A673 (cell line): Measurements from ENCODE around the gene CHGA. TPM values are rescaled to one million over a fixed set of nuclear protein-coding genes. Genes with fewer than 3 reads are reported as not detected.

ENCODE experiments used
- BruUV-seq: library from RNA; stranded (reverse); fragments of 400-500 nt; replicated peaks from 2 replicates; lab custom pipeline; 2021; lab: Mats Ljungman, UMichigan
- CTCF ChIA-PET: fragments of 300-600 bp; sonication (Branson Sonifier 250); formaldehyde crosslinking; loops from one replicate; lab custom pipeline; 2022; ENCODE audit warnings: antibody characterized with exemption; lab: Charles Lee
- POLR2A ChIA-PET: fragments of 300-600 bp; sonication (Branson Sonifier 250); formaldehyde crosslinking; loops from one replicate; lab custom pipeline; 2022; ENCODE audit warnings: antibody characterized with exemption; ENCODE audit not compliant: low non-redundant PET; lab: Charles Lee
- DNase-seq: peaks from one replicate; pipeline ENCODE4 v3.0.0-alpha.2; 2015; ENCODE audit warnings: low spot score
- H3K27ac ChIP-seq: fragments of 200-600 bp; sonication (generic); 2 replicates; pipeline ENCODE4 v1.5.1; 2016; ENCODE audit warnings: mixed run types, low read depth, mild to moderate bottlenecking, mixed read lengths, antibody characterized with exemption, low read length; ENCODE audit not compliant: poor library complexity, severe bottlenecking
- H3K27me3 ChIP-seq: fragments of 200-600 bp; sonication (generic); replicated peaks from 2 replicates; pipeline ENCODE4 v1.6.1; 2017; ENCODE audit warnings: mixed run types, low read depth, mild to moderate bottlenecking, mixed read lengths, antibody characterized with exemption, low read length; ENCODE audit not compliant: insufficient read depth, poor library complexity
- H3K36me3 ChIP-seq: fragments of 200-600 bp; sonication (generic); 2 replicates; pipeline ENCODE4 v1.6.1; 2016; ENCODE audit warnings: mixed run types, mild to moderate bottlenecking, mixed read lengths, antibody characterized with exemption, low read length; ENCODE audit not compliant: insufficient read depth, poor library complexity, severe bottlenecking
- H3K4me1 ChIP-seq: fragments of 200-600 bp; sonication (generic); 2 replicates; pipeline ENCODE4 v1.6.1; 2017; ENCODE audit warnings: mixed run types, mild to moderate bottlenecking, mixed read lengths, antibody characterized with exemption, low read length; ENCODE audit not compliant: insufficient read depth, poor library complexity, severe bottlenecking
- H3K4me3 ChIP-seq: fragments of 200-600 bp; sonication (generic); 2 replicates; pipeline ENCODE4 v1.5.1; 2016; ENCODE audit warnings: low read depth, mixed run types, mild to moderate bottlenecking, mixed read lengths, low read length; ENCODE audit not compliant: poor library complexity, severe bottlenecking
- H3K9me3 ChIP-seq: fragments of 200-600 bp; sonication (generic); 2 replicates; pipeline ENCODE4 v1.6.1; 2016; ENCODE audit warnings: mixed run types, low read depth, mild to moderate bottlenecking, mixed read lengths, antibody characterized with exemption, low read length; ENCODE audit not compliant: poor library complexity, severe bottlenecking
- CTCF ChIP-seq: fragments of 300-800, 200-600 bp; sonication (generic); conservative IDR thresholded peaks from 2 replicates; pipeline ENCODE4 v1.5.1; 2017; ENCODE audit warnings: low read depth, mild to moderate bottlenecking, antibody characterized with exemption, low read length, moderate library complexity, mixed read lengths
- EZH2 ChIP-seq: fragments of 200-600 bp; sonication (generic); IDR thresholded peaks from 2 replicates; pipeline ENCODE4 v1.6.1; 2017; ENCODE audit warnings: borderline replicate concordance, low read depth, mild to moderate bottlenecking, mixed read lengths, antibody characterized with exemption, low read length; ENCODE audit not compliant: poor library complexity, severe bottlenecking
- intact Hi-C: fragments of 100-400 bp; cut with micrococcal nuclease; formaldehyde crosslinking; loops from one replicate; pipeline ENCODE4 v1.10.0; 2022; ENCODE audit not compliant: unreplicated experiment
- total RNA-seq: library from RNA; stranded (reverse); gene quantifications from 2 replicates; pipeline ENCODE4 v1.2.3, GENCODE V29; 2021

Gene CHGA
- total RNA-seq, 1 experiment from 2014 or later, result 14.8 TPM

- ChIA-PET POLR2A (no interaction called here), CTCF (no interaction called here)
- Histone ChIP-seq H3K27ac (no peak overlapping the region), H3K36me3 (no peaks in the 10 kb centered on the region), H3K4me1 (no peaks in the 10 kb centered on the region), H3K4me3 (no peak overlapping the region), H3K9me3 (no peaks in the 10 kb centered on the region), H3K27me3 (peaks cover 65% of the 10 kb centered on the region)
- TF ChIP-seq CTCF, result no peak
- intact Hi-C loops, result no loop called here
- no TSS peak for BruUV-seq
- no peak for DNase-seq
These were observed 38.5 kb upstream of the CHGA start for GRCh38 chr14:92884410-92884809.

- Histone ChIP-seq H3K27me3 (peaks cover 56% of the 10 kb centered on the region), H3K4me1 (no peaks in the 10 kb centered on the region), H3K27ac (no peak overlapping the region), H3K4me3 (no peak overlapping the region), H3K36me3 (no peaks in the 10 kb centered on the region), H3K9me3 (no peaks in the 10 kb centered on the region)
- ChIA-PET POLR2A (no interaction called here), CTCF (no interaction called here)
- no peak for DNase-seq
- intact Hi-C loops, result no loop called here
- BruUV-seq, result no TSS peak
- TF ChIP-seq EZH2, result no peak
- no peak for TF ChIP-seq CTCF
These were observed 37.5 kb upstream of the CHGA start for GRCh38 chr14:92885279-92886061.

GRCh38 chr14:92886337-92886736 is 36.6 kb upstream of the CHGA start:
- ChIA-PET POLR2A (no interaction called here), CTCF (no interaction called here)
- TF ChIP-seq CTCF (no peak), EZH2 (no peak)
- intact Hi-C loops, result no loop called here
- BruUV-seq, result no TSS peak
- Histone ChIP-seq H3K27ac (no peak overlapping the region), H3K9me3 (no peaks in the 10 kb centered on the region), H3K36me3 (no peaks in the 10 kb centered on the region), H3K4me3 (no peak overlapping the region), H3K27me3 (peaks cover 48% of the 10 kb centered on the region), H3K4me1 (no peaks in the 10 kb centered on the region)
- DNase-seq, result no peak
